Measurements from ENCODE around the gene AKT1.

- no peak for TF ChIP-seq POLR2A (IDR thresholded peaks at IDR 0.05; ENCODE audit: low read length)
- TF ChIP-seq GATA1 (IDR thresholded peaks at IDR 0.05; ENCODE audit: low read depth, low read length): no peak
Observed at GRCh38 chr14:104797115-104798044, 1.8 kb upstream of the AKT1 start.
